Gastroesophageal sphincter (tissue), 4 donors: Measurements from ENCODE around the gene EGFL8. TPM values are rescaled to one million over a fixed set of nuclear protein-coding genes. Genes with fewer than 3 reads are reported as not detected.

Experiments used
- ATAC-seq: fragments of 150-250 bp; one replicate; pipeline ENCODE4 v1.9.1; 2016; ENCODE audit warnings: mild to moderate bottlenecking, moderate library complexity
- H3K27ac ChIP-seq, 4 donors: fragments of 200-600 bp; sonication (generic) in 3 of 4; 1 replicate in 3 of 4; 2 replicates in 1 of 4; pipeline ENCODE4 v1.5.1; 2016 to 2019
- H3K27me3 ChIP-seq: fragments of 200-600 bp; sonication (generic); one replicate; pipeline ENCODE4 v1.5.1; 2019
- H3K36me3 ChIP-seq, 2 donors: fragments of 200-600 bp; sonication (generic); one replicate each; pipeline ENCODE4 v1.5.1; 2019; ENCODE audit warnings: control low read depth in 1 of 2
- H3K4me1 ChIP-seq, 3 donors: fragments of 200-600 bp; sonication (generic); 1 replicate in 2 of 3; 2 replicates in 1 of 3; pipeline ENCODE4 v1.5.1; 2016 to 2019; ENCODE audit warnings: control low read depth in 2 of 3
- H3K4me3 ChIP-seq, 2 donors: fragments of 200-600 bp; sonication (generic); one replicate each; pipeline ENCODE4 v1.5.1; 2019; ENCODE audit warnings: mild to moderate bottlenecking in 1 of 2, moderate library complexity in 1 of 2
- H3K9me3 ChIP-seq, 3 donors: fragments of 200-600 bp; sonication (generic); one replicate each; pipeline ENCODE4 v1.5.1; 2017 to 2019; ENCODE audit warnings: control low read depth in 2 of 3
- CTCF ChIP-seq, 4 experiments: fragments of 200-600 bp in 2 of 4; fragments of 450-650 bp in 2 of 4; sonication (generic) in 1 of 4; IDR thresholded peaks; one replicate each; pipeline ENCODE4 v1.5.1; 2017 to 2019; ENCODE audit warnings: antibody characterized with exemption in 4 of 4, mild to moderate bottlenecking in 2 of 4, moderate library complexity in 2 of 4
- EP300 ChIP-seq: sonication (generic); formaldehyde crosslinking; IDR thresholded peaks from one replicate; pipeline ENCODE4 v1.6.1; 2017; ENCODE audit warnings: antibody characterized with exemption, mild to moderate bottlenecking
- POLR2A ChIP-seq, 2 donors: fragments of 450-650 bp; IDR thresholded peaks; one replicate each; pipeline ENCODE4 v1.6.1; 2017; ENCODE audit warnings: antibody characterized with exemption in 2 of 2, mild to moderate bottlenecking in 2 of 2, moderate library complexity in 1 of 2
- POLR2AphosphoS5 ChIP-seq: sonication (generic); formaldehyde crosslinking; IDR thresholded peaks from one replicate; pipeline ENCODE4 v1.6.1; 2017; ENCODE audit warnings: antibody characterized with exemption
- WGBS, 2 donors: methylation state at CpG; one replicate each; pipeline ENCODE4 v1.1.5; 2018; ENCODE audit warnings: low coverage in 1 of 2; 5-methylcytosine and 5-hydroxymethylcytosine counted together
- total RNA-seq, 4 donors: library from RNA; depleted of rRNA; stranded (reverse); fragments of >200 nt; gene quantifications; one replicate each; pipeline ENCODE4 v1.1.0, GENCODE V29; 2016

The EGFL8 gene
- total RNA-seq, 4 donors from 2014 or later = 5.0 to 15.1 (median 10.1) TPM

GRCh38 chr6:32146687-32147086 is 17.7 kb upstream of the EGFL8 start:
- no peak for ATAC-seq
- H3K9me3 ChIP-seq = no peaks in the 10 kb centered on the region
- H3K27me3 ChIP-seq = no peaks in the 10 kb centered on the region
- peaks cover 0 to 18% of the 10 kb centered on the region in 2 donors for H3K36me3 ChIP-seq
- TF ChIP-seq EP300 = no peak
- no peak for TF ChIP-seq POLR2AphosphoS5
- no peak for TF ChIP-seq POLR2A (IDR thresholded peaks at IDR 0.05)
- no peak for TF ChIP-seq CTCF (IDR thresholded peaks at IDR 0.05)
- 29 to 36% methylated on average over 4 of the region's 4 CpGs for WGBS, 2 donors
- no peak overlapping the region for H3K27ac ChIP-seq
- H3K4me3 ChIP-seq = no peak overlapping the region
- H3K4me1 ChIP-seq = peaks cover 0 to 24% (median 7%) of the 10 kb centered on the region in 3 donors

- Histone ChIP-seq H3K9me3 (no peaks in the 10 kb centered on the region), H3K4me1 (peaks cover 4 to 31% (median 13%) of the 10 kb centered on the region in 3 donors), H3K27ac (no peak overlapping the region), H3K4me3 (no peak overlapping the region), H3K27me3 (no peaks in the 10 kb centered on the region), H3K36me3 (peaks cover 0 to 18% of the 10 kb centered on the region in 2 donors)
- TF ChIP-seq POLR2A (IDR thresholded peaks at IDR 0.05) = no peak
- TF ChIP-seq POLR2AphosphoS5 = no peak
- TF ChIP-seq CTCF (IDR thresholded peaks at IDR 0.05) = no peak
- TF ChIP-seq EP300 = no peak
- WGBS, 2 donors = 86 to 89% methylated on average over 3 to 4 of the region's 4 CpGs
- ATAC-seq = no peak
Observed at GRCh38 chr6:32147401-32148132, 16.8 kb upstream of the EGFL8 start.

GRCh38 chr6:32148289-32149091 is 15.9 kb upstream of the EGFL8 start:
- no peak for TF ChIP-seq CTCF (IDR thresholded peaks at IDR 0.05)
- TF ChIP-seq POLR2A (IDR thresholded peaks at IDR 0.05) = no peak
- TF ChIP-seq POLR2AphosphoS5 = no peak
- TF ChIP-seq EP300 = no peak
- Histone ChIP-seq H3K36me3 (peaks cover 0 to 18% of the 10 kb centered on the region in 2 donors), H3K4me1 (peaks cover 4 to 40% (median 14%) of the 10 kb centered on the region in 3 donors), H3K27me3 (no peaks in the 10 kb centered on the region), H3K4me3 (peak overlapping the region in 1 of 2 donors; percentile 20), H3K27ac (no peak overlapping the region), H3K9me3 (no peaks in the 10 kb centered on the region)
- 58 to 65% methylated on average over 14 to 26 of the region's 39 CpGs for WGBS, 2 donors
- ATAC-seq = no peak

- 74% methylated on average over 10 of the region's 47 CpGs; no CpG with 5 or more reads in 1 of the 2 donors for WGBS, 2 donors
- TF ChIP-seq CTCF (IDR thresholded peaks at IDR 0.05) (no peak), POLR2AphosphoS5 (no peak), EP300 (no peak), POLR2A (IDR thresholded peaks at IDR 0.05) (no peak)
- no peaks in the 10 kb centered on the region for H3K27me3 ChIP-seq
- H3K36me3 ChIP-seq = peaks cover 0 to 18% of the 10 kb centered on the region in 2 donors
- no peaks in the 10 kb centered on the region for H3K9me3 ChIP-seq
- H3K4me3 ChIP-seq = peak overlapping the region in 1 of 2 donors; percentile 20
- peaks cover 4 to 42% (median 14%) of the 10 kb centered on the region in 3 donors for H3K4me1 ChIP-seq
- H3K27ac ChIP-seq = no peak overlapping the region
- ATAC-seq = no peak
Observed at GRCh38 chr6:32149092-32149755, 15.2 kb upstream of the EGFL8 start.
